H9 (cell line): ENCODE data around the gene GLIPR2. TPM values are rescaled to one million over a fixed set of nuclear protein-coding genes. Genes with fewer than 3 reads are reported as not detected.

ENCODE experiments used
- DNase-seq: peaks from one replicate; pipeline ENCODE4 v3.0.0-alpha.2; 2017
- H2AFZ ChIP-seq: one replicate; pipeline ENCODE4 v1.6.1; 2013; ENCODE audit warnings: mild to moderate bottlenecking, low read length, control low read depth, moderate library complexity
- H2AK5ac ChIP-seq: 2 replicates; pipeline ENCODE4 v1.6.1; 2013; ENCODE audit warnings: low read length, control low read depth, mixed read lengths; ENCODE audit not compliant: insufficient read length
- H2BK120ac ChIP-seq: one replicate; pipeline ENCODE4 v1.6.1; 2013; ENCODE audit warnings: low read depth, mild to moderate bottlenecking, low read length, control low read depth, inconsistent platforms; ENCODE audit not compliant: poor library complexity, severe bottlenecking
- H2BK12ac ChIP-seq: 2 replicates; pipeline ENCODE4 v1.6.1; 2013; ENCODE audit warnings: low read length, control low read depth, mixed read lengths, low read depth; ENCODE audit not compliant: insufficient read length
- H2BK15ac ChIP-seq: 2 replicates; pipeline ENCODE4 v1.6.1; 2013; ENCODE audit warnings: low read depth, low read length, control low read depth
- H2BK20ac ChIP-seq: one replicate; pipeline ENCODE4 v1.6.1; 2013; ENCODE audit warnings: low read depth, mild to moderate bottlenecking, low read length, control low read depth, inconsistent platforms; ENCODE audit not compliant: poor library complexity, severe bottlenecking
- H2BK5ac ChIP-seq: 2 replicates; pipeline ENCODE4 v1.6.1; 2013; ENCODE audit warnings: low read length, control low read depth, mixed read lengths; ENCODE audit not compliant: insufficient read length
- H3K14ac ChIP-seq: 2 replicates; pipeline ENCODE4 v1.6.1; 2013; ENCODE audit warnings: low read length, control low read depth; ENCODE audit not compliant: insufficient read depth
- H3K18ac ChIP-seq: 2 replicates; pipeline ENCODE4 v1.6.1; 2013; ENCODE audit warnings: low read depth, mild to moderate bottlenecking, mixed read lengths, low read length, control low read depth; ENCODE audit not compliant: insufficient read length
- H3K23ac ChIP-seq: 2 replicates; pipeline ENCODE4 v1.6.1; 2013; ENCODE audit warnings: low read length, control low read depth, mixed read lengths, low read depth; ENCODE audit not compliant: insufficient read length
- H3K23me2 ChIP-seq: 2 replicates; pipeline ENCODE4 v1.6.1; 2013; ENCODE audit warnings: low read depth, mild to moderate bottlenecking, mixed read lengths, low read length, control low read depth; ENCODE audit not compliant: insufficient read length, poor library complexity, severe bottlenecking
- H3K27ac ChIP-seq: 2 replicates; pipeline ENCODE4 v1.5.1; 2013; ENCODE audit warnings: low read length, control low read depth, mixed read lengths, low read depth; ENCODE audit not compliant: insufficient read length
- H3K27me3 ChIP-seq: 2 replicates; pipeline ENCODE4 v1.6.1; 2013; ENCODE audit warnings: low read length, control low read depth, inconsistent platforms; ENCODE audit not compliant: insufficient read depth
- H3K4ac ChIP-seq: 2 replicates; pipeline ENCODE4 v1.6.1; 2013; ENCODE audit warnings: low read depth, mild to moderate bottlenecking, control low read depth, inconsistent platforms, low read length, moderate library complexity
- H3K4me1 ChIP-seq: 2 replicates; pipeline ENCODE4 v1.6.1; 2013; ENCODE audit warnings: low read length, control low read depth, inconsistent platforms; ENCODE audit not compliant: insufficient read depth
- H3K4me2 ChIP-seq: 2 replicates; pipeline ENCODE4 v1.6.1; 2013; ENCODE audit warnings: low read length, control low read depth, mixed read lengths; ENCODE audit not compliant: insufficient read length, insufficient read depth
- H3K56ac ChIP-seq: 2 replicates; pipeline ENCODE4 v1.6.1; 2013; ENCODE audit warnings: low read depth, mild to moderate bottlenecking, mixed read lengths, low read length, control low read depth; ENCODE audit not compliant: insufficient read length
- H3K79me1 ChIP-seq: 2 replicates; pipeline ENCODE4 v1.6.1; 2013; ENCODE audit warnings: low read depth, mild to moderate bottlenecking, moderate library complexity, low read length, control low read depth, inconsistent platforms; ENCODE audit not compliant: insufficient read depth, poor library complexity, severe bottlenecking
- H3K79me2 ChIP-seq: 2 replicates; pipeline ENCODE4 v1.6.1; 2013; ENCODE audit warnings: low read length, control low read depth, inconsistent platforms; ENCODE audit not compliant: insufficient read depth
- H3K9ac ChIP-seq: 2 replicates; pipeline ENCODE4 v1.6.1; 2013; ENCODE audit warnings: low read length, control low read depth, mixed read lengths; ENCODE audit not compliant: insufficient read length; ENCODE audit errors: extremely low read depth
- H3K9me3 ChIP-seq: one replicate; pipeline ENCODE4 v1.6.1; 2013; ENCODE audit warnings: low read depth, low read length, inconsistent platforms; ENCODE audit not compliant: control insufficient read depth
- H3T11ph ChIP-seq: one replicate; pipeline ENCODE4 v1.6.1; 2013; ENCODE audit warnings: mild to moderate bottlenecking, low read length, control low read depth, inconsistent platforms
- H4K20me1 ChIP-seq: one replicate; pipeline ENCODE4 v1.6.1; 2013; ENCODE audit not compliant: control insufficient read depth, insufficient read length, insufficient read depth
- H4K5ac ChIP-seq: 2 replicates; pipeline ENCODE4 v1.6.1; 2013; ENCODE audit warnings: low read depth, mild to moderate bottlenecking, mixed read lengths, low read length, control low read depth; ENCODE audit not compliant: insufficient read length
- H4K8ac ChIP-seq: replicated peaks from 2 replicates; pipeline ENCODE4 v1.6.1; 2013; ENCODE audit warnings: low read length, control low read depth, mixed read lengths, low read depth; ENCODE audit not compliant: insufficient read length
- H4K91ac ChIP-seq: 2 replicates; pipeline ENCODE4 v1.6.1; 2013; ENCODE audit warnings: low read depth, mild to moderate bottlenecking, moderate library complexity, mixed read lengths, low read length, control low read depth; ENCODE audit not compliant: insufficient read length
- H3K27ac Mint-ChIP-seq, 3 experiments: 2 replicates in 2 of 3; 3 replicates in 1 of 3; pipeline ENCODE4 v1.8.0; 2020 to 2021; ENCODE audit warnings: mixed read lengths in 3 of 3, mild to moderate bottlenecking in 1 of 3, moderate library complexity in 1 of 3
- H3K27me3 Mint-ChIP-seq: 2 replicates; pipeline ENCODE4 v1.8.0; 2021; ENCODE audit warnings: low read depth, mild to moderate bottlenecking, moderate library complexity, mixed read lengths
- H3K36me3 Mint-ChIP-seq, 3 experiments: 2 replicates in 2 of 3; 3 replicates in 1 of 3; pipeline ENCODE4 v1.8.0; 2020 to 2021; ENCODE audit warnings: low read depth in 3 of 3, mixed read lengths in 3 of 3; ENCODE audit not compliant: insufficient read depth in 1 of 3
- H3K4me1 Mint-ChIP-seq, 2 experiments: 2 replicates each; pipeline ENCODE4 v1.8.0; 2020; ENCODE audit warnings: mixed read lengths in 2 of 2
- H3K4me3 Mint-ChIP-seq, 2 experiments: 2 replicates in 1 of 2; 3 replicates in 1 of 2; pipeline ENCODE4 v1.8.0; 2020 to 2021; ENCODE audit warnings: mild to moderate bottlenecking in 2 of 2, mixed read lengths in 2 of 2, moderate library complexity in 1 of 2
- H3K9me3 Mint-ChIP-seq, 2 experiments: 2 replicates in 1 of 2; 3 replicates in 1 of 2; pipeline ENCODE4 v1.8.0; 2020; ENCODE audit warnings: mild to moderate bottlenecking in 2 of 2, mixed read lengths in 2 of 2, moderate library complexity in 1 of 2
- WGBS: extraction: QIAGEN DNeasy Blood & Tissue Kit; methylation state at CpG from one replicate; pipeline ENCODE4 v1.1.7; 2013; ENCODE audit warnings: missing lambda C conversion rate, low lambda C conversion rate, mixed read lengths; ENCODE audit not compliant: insufficient read length; ENCODE audit errors: extremely low coverage; 5-methylcytosine and 5-hydroxymethylcytosine counted together
- total RNA-seq: library from RNA; stranded (reverse); gene quantifications from 2 replicates; pipeline ENCODE4 v1.2.1, GENCODE V29; 2021
- TF ChIP-seq, protein P1 (sequence below): fragments of 200-600 bp; sonication (generic); conservative IDR thresholded peaks from 3 replicates; pipeline ENCODE4 v1.8.0; 2021; ENCODE audit warnings: antibody characterized with exemption, mild to moderate bottlenecking

GLIPR2 gene
- total RNA-seq, 1 experiment from 2014 or later = 10.0 TPM

DNA sequence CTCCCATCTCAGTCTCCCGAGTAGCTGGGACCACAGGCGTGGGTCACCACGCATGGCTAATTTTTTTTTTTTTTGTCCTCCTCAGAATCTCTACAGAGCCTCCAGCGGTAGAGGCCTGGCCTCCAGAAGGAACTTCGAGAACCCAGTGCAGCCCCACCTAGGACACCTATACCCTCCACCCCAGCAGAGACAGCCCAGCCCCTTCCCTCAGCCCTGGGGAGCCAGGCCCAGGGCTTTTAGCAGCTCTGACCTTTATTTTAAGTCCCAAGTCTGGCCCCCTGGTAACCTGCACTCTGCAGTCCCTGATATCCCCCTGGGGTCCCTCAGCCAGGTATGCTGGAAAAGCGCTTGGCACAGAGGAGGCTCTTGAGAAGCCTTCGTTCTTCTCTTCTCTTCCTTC lies 5.2 kb downstream of the GLIPR2 start:
- Mint-ChIP-seq H3K27ac (no peak overlapping the region), H3K4me3 (no peak overlapping the region), H3K27me3 (peaks cover 67% of the 10 kb centered on the region), H3K4me1 (peaks cover 10 to 18% of the 10 kb centered on the region in 2 experiments), H3K36me3 (peaks cover 9 to 15% (median 14%) of the 10 kb centered on the region in 3 experiments; a peak in 6 of 7 replicates), H3K9me3 (peaks cover 13 to 14% of the 10 kb centered on the region in 2 experiments)
- no peak overlapping the region for H3K14ac ChIP-seq
- no peak overlapping the region for H3K4me2 ChIP-seq
- no peak overlapping the region for H4K91ac ChIP-seq
- DNase-seq = no peak
- no CpG with 5 or more reads among the region's 7 CpGs for WGBS
- no peak overlapping the region for H4K8ac ChIP-seq
- no peak overlapping the region for H3K18ac ChIP-seq
- H3T11ph ChIP-seq = no peak overlapping the region
- H2AFZ ChIP-seq = no peak overlapping the region
- no peaks in the 10 kb centered on the region for H4K20me1 ChIP-seq
- no peak overlapping the region for H3K27ac ChIP-seq
- H3K4me1 ChIP-seq = no peaks in the 10 kb centered on the region
- H3K56ac ChIP-seq = no peak overlapping the region
- H3K23ac ChIP-seq = no peak overlapping the region
- H3K9ac ChIP-seq = no peak overlapping the region
- no peaks in the 10 kb centered on the region for H3K9me3 ChIP-seq
- peaks cover 6% of the 10 kb centered on the region for H3K23me2 ChIP-seq
- H2AK5ac ChIP-seq = no peak overlapping the region
- H3K4ac ChIP-seq = no peak overlapping the region
- H2BK15ac ChIP-seq = no peak overlapping the region
- H2BK120ac ChIP-seq = no peak overlapping the region
- H2BK12ac ChIP-seq = no peak overlapping the region
- TF ChIP-seq, protein P1, sequence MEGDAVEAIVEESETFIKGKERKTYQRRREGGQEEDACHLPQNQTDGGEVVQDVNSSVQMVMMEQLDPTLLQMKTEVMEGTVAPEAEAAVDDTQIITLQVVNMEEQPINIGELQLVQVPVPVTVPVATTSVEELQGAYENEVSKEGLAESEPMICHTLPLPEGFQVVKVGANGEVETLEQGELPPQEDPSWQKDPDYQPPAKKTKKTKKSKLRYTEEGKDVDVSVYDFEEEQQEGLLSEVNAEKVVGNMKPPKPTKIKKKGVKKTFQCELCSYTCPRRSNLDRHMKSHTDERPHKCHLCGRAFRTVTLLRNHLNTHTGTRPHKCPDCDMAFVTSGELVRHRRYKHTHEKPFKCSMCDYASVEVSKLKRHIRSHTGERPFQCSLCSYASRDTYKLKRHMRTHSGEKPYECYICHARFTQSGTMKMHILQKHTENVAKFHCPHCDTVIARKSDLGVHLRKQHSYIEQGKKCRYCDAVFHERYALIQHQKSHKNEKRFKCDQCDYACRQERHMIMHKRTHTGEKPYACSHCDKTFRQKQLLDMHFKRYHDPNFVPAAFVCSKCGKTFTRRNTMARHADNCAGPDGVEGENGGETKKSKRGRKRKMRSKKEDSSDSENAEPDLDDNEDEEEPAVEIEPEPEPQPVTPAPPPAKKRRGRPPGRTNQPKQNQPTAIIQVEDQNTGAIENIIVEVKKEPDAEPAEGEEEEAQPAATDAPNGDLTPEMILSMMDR = no peak
- no peak overlapping the region for H2BK20ac ChIP-seq
- H2BK5ac ChIP-seq = no peak overlapping the region
- no peaks in the 10 kb centered on the region for H3K79me2 ChIP-seq
- H4K5ac ChIP-seq = no peak overlapping the region
- H3K79me1 ChIP-seq = no peaks in the 10 kb centered on the region
- peaks cover 20% of the 10 kb centered on the region for H3K27me3 ChIP-seq
